Ovary (tissue), 9 donors: Measurements from ENCODE around the gene ID2. TPM values are rescaled to one million over a fixed set of nuclear protein-coding genes. Genes with fewer than 3 reads are reported as not detected.

ENCODE experiments used
- DNase-seq, 5 donors: peaks; one replicate each; pipeline ENCODE4 v3.0.0-alpha.2; 2019 to 2020
- H3K27ac ChIP-seq, 2 donors: fragments of 200-600 bp; one replicate each; pipeline versions ENCODE4 v1.5.1 to v1.8.0; 2019 to 2022
- H3K27me3 ChIP-seq: fragments of 200-600 bp; one replicate; pipeline ENCODE4 v1.8.0; 2022
- H3K36me3 ChIP-seq: fragments of 200-600 bp; sonication (generic); one replicate; pipeline ENCODE4 v1.5.1; 2019
- H3K4me1 ChIP-seq: one replicate; pipeline ENCODE4 v1.8.1; 2013; ENCODE audit warnings: mild to moderate bottlenecking, moderate library complexity; ENCODE audit not compliant: insufficient read depth
- H3K4me3 ChIP-seq: fragments of 200-600 bp; sonication (generic); one replicate; pipeline ENCODE4 v1.5.1; 2017
- H3K9me3 ChIP-seq, 2 donors: fragments of 200-600 bp in 1 of 2; sonication (generic) in 1 of 2; one replicate each; pipeline versions ENCODE4 v1.5.1 to v1.8.1; 2013 to 2019; ENCODE audit warnings: mild to moderate bottlenecking in 1 of 2, moderate library complexity in 1 of 2
- EP300 ChIP-seq: sonication (generic); formaldehyde crosslinking; IDR thresholded peaks from one replicate; pipeline ENCODE4 v1.6.1; 2017; ENCODE audit warnings: antibody characterized with exemption
- POLR2A ChIP-seq: fragments of 450-650 bp; IDR thresholded peaks from one replicate; pipeline ENCODE4 v1.6.1; 2017; ENCODE audit warnings: antibody characterized with exemption, mild to moderate bottlenecking, moderate library complexity
- WGBS, 3 donors: extraction: QIAGEN DNeasy Blood & Tissue Kit in 1 of 3; methylation state at CpG; one replicate each; pipeline versions ENCODE4 v1.1.5 to v1.1.7; 2013 to 2017; 5-methylcytosine and 5-hydroxymethylcytosine counted together
- intact Hi-C, 4 donors: fragments of 100-400 bp; cut with DNase I; formaldehyde crosslinking; loops; one replicate each; pipeline versions ENCODE4 v1.11.0 to v1.15.1; 2022 to 2023
- polyA plus RNA-seq, 2 donors: library from polyadenylated mRNA; stranded (reverse); fragments of 200-250 nt in 1 of 2; fragments of 350-450 nt in 1 of 2; fragmentation: Illumina TruSeq in 1 of 2; extraction: RNeasy Lipid Tissue Mini Kit (QIAGEN cat#74804) in 1 of 2; gene quantifications; one replicate each; pipeline ENCODE4 v1.2.3, GENCODE V29; 2013 to 2014
- total RNA-seq, 7 donors: library from RNA; depleted of rRNA in 2 of 7; stranded (reverse); fragments of >200 nt in 2 of 7; fragmentation: NEBNext Ultra II Directional in 3 of 7; extraction: Animal tissue kit (Norgen Biotek cat#: 25700) in 3 of 7; gene quantifications; one replicate each; pipeline versions ENCODE4 v1.1.0 to v1.2.4, GENCODE V29; 2016 to 2023
- TF ChIP-seq, protein P1 (sequence below), 3 donors: fragments of 450-650 bp in 2 of 3; fragments of 200-600 bp in 1 of 3; IDR thresholded peaks; one replicate each; pipeline versions ENCODE4 v1.5.1 to v1.8.0; 2016 to 2022; ENCODE audit warnings: antibody characterized with exemption in 3 of 3, mild to moderate bottlenecking in 1 of 3
- donor health status: DM: no; HTN: no; CAD: no; lungs with moderate emphysema.
- donor health status: DM: no; HTN: no; CAD: no.
- donor health status: Bipolar disorder and iron deficiency.
- donor health status: DM: yes; HTN: yes; CAD: no.
- donor health status: DM: no; HTN: no; CAD: no.
- donor health status: DM: yes; HTN: yes; CAD: no.

The ID2 gene
- total and polyA plus RNA-seq, 9 donors, result 68.5 to 897 (median 168) TPM

DNA sequence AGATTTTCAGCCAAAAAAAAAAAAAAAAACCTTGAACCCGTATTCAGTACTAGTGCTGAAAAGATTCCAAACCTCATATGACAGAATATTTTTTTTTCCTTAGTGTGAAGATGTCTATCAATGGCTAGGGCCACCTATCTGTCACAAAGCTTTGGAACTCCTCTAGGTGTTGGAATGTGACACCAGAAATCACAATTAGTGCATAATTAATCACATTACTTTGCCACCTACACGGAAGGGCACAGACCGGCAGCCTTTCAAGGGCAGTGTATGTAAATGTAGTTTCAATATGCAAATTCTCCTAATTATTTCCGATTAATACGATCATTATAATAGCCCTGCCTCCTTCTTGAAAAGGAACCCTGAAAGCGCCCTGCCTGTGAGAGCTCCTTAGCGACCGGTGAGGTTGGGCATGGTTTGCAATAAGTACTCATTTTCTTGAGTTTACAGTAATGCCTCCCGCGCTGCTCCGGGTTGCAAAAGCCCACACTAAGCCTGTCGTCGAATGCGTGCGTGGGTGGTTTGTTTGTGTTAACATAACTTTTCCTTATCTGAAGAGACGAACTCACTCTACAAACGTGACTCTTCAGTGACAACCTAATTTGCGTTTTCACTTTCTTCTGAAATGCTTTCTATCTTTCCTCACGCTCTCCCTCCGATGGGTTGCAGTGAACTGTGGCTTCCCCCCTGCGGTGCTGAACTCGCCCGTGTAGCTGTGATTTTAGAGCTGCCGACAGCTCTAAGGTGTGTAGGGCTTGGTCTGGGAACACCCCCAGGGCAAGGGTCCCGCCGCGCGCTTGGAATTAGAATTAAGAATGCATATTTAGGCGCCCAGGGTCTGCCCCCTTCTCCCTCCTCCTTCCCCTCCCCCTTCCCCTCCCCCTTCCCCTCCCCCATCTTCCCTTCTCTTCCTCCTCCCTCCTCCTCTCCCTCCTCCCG lies 765 bp upstream of the ID2 start:
- no peaks in the 10 kb centered on the region for H3K9me3 ChIP-seq
- no peaks in the 10 kb centered on the region for H3K36me3 ChIP-seq
- WGBS, 3 donors, result 0 to 1% (median 1%) methylated on average over 29 to 30 of the region's 30 CpGs
- intact Hi-C loops, result loop anchor here in 3 of 4 donors (5.0 to 10.0 kb wide), 7 partner anchors 144 to 1256 kb away; no protein-coding TSS in a partner anchor
- TF ChIP-seq, protein P1, sequence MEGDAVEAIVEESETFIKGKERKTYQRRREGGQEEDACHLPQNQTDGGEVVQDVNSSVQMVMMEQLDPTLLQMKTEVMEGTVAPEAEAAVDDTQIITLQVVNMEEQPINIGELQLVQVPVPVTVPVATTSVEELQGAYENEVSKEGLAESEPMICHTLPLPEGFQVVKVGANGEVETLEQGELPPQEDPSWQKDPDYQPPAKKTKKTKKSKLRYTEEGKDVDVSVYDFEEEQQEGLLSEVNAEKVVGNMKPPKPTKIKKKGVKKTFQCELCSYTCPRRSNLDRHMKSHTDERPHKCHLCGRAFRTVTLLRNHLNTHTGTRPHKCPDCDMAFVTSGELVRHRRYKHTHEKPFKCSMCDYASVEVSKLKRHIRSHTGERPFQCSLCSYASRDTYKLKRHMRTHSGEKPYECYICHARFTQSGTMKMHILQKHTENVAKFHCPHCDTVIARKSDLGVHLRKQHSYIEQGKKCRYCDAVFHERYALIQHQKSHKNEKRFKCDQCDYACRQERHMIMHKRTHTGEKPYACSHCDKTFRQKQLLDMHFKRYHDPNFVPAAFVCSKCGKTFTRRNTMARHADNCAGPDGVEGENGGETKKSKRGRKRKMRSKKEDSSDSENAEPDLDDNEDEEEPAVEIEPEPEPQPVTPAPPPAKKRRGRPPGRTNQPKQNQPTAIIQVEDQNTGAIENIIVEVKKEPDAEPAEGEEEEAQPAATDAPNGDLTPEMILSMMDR (IDR thresholded peaks at IDR 0.05), result no peak
- TF ChIP-seq EP300 (no peak), POLR2A (no peak)
- H3K27ac ChIP-seq, result peak overlapping the region in 1 of 2 donors; percentile 97
- peak overlapping the region; percentile 50 for H3K4me3 ChIP-seq
- H3K4me1 ChIP-seq, result peaks cover under 1% of the 10 kb centered on the region
- DNase-seq, result peak; percentile 52 to 74 (median 69)
- H3K27me3 ChIP-seq, result no peaks in the 10 kb centered on the region

DNA sequence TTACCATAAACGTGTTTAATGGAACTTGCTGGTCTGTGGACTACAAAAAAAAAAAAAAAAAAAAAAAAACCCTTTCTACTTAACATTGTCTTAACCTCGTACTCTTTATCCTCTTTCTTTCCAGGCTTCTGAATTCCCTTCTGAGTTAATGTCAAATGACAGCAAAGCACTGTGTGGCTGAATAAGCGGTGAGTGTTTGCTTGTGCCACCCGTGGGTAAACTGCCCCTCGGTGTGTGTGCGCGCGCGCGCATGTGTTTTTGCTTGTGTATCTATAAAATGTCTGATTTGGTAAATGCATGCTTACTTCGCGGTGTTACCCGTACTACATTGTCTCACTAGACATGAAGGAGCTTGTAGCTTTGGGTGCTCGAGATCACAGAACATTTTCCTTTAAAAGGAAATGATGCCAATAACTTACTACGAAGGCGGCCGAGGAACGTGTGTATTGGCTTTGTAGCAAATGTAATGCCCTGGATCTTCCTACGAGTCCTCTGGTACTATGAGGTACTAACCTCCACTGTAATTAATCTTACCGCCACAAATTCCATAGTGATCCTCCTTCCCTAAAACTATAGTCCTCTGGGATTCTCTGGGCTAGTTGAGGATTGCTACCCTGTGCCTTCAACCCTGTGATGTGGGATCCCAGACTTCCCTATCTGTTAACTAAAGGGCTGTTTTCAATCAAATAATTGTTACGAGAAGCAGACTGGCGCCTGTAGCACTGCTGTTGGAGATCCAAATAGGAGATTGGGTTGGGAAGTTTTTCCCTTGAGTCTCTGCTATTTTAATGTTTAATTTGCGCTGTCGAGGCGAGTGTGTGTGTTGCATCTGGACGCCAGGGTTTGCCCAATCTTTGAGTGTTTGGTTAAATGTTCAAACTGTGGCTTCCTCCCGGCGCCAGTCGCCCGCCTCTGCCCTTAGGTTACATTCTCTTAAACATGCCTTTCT lies 1.1 kb downstream of the ID2 start:
- Histone ChIP-seq H3K27me3 (no peaks in the 10 kb centered on the region), H3K9me3 (no peaks in the 10 kb centered on the region), H3K27ac (peak overlapping the region; percentile 14 to 83), H3K36me3 (no peaks in the 10 kb centered on the region), H3K4me3 (peak overlapping the region; percentile 73), H3K4me1 (no peaks in the 10 kb centered on the region)
- peak in 4 of 5 donors; percentile 28 to 54 (median 48) for DNase-seq
- intact Hi-C loops, result loop anchor here in 3 of 4 donors (5.0 to 10.0 kb wide), 7 partner anchors 146 to 1258 kb away; no protein-coding TSS in a partner anchor
- no peak for TF ChIP-seq EP300
- TF ChIP-seq, protein P1 (IDR thresholded peaks at IDR 0.05), result no peak
- no peak for TF ChIP-seq POLR2A
- 1 to 2% (median 2%) methylated on average over 30 of the region's 30 CpGs for WGBS, 3 donors

DNA sequence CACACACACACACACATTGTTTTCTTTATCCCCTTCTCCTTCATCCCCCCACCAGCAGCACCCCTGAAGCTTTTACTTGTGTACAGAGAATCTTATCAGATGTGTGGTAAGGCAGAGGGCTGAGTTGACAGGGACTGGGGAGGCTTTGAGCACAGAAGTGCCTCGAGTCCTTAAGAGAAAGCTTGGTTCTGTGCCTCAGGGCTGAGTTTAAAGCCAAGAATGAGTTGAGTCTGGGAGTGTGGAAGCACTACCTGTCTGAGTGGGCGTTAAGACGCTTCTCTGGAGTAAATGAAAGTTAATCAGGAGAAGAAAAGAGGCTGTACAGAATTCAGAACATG lies 2.7 kb downstream of the ID2 start:
- Histone ChIP-seq H3K9me3 (no peaks in the 10 kb centered on the region), H3K4me3 (peak overlapping the region; percentile 73), H3K36me3 (no peaks in the 10 kb centered on the region), H3K27me3 (no peaks in the 10 kb centered on the region), H3K4me1 (no peaks in the 10 kb centered on the region), H3K27ac (peak overlapping the region; percentile 68 to 83)
- WGBS, 3 donors, result 13 to 17% (median 14%) methylated on average over 3 of the region's 3 CpGs
- TF ChIP-seq, protein P1 (IDR thresholded peaks at IDR 0.05), result no peak
- TF ChIP-seq EP300 (no peak), POLR2A (no peak)
- intact Hi-C loops, result loop anchor here in 3 of 4 donors (2.0 to 10.0 kb wide), 8 partner anchors 147 to 1260 kb away; no protein-coding TSS in a partner anchor
- DNase-seq, result peak in 4 of 5 donors; percentile 24 to 50 (median 42)
